ENCODE measurements around the gene PLPP6. TPM values are rescaled to one million over a fixed set of nuclear protein-coding genes. Genes with fewer than 3 reads are reported as not detected.

PLPP6 gene
- total and polyA plus RNA-seq, 3 donors from 2014 or later = 9.5 to 10.8 (median 10.4) TPM

- Histone ChIP-seq H3K27ac (no peak overlapping the region), H3K4me3 (no peak overlapping the region), H3K4me1 (no peaks in the 10 kb centered on the region), H3K9me3 (no peaks in the 10 kb centered on the region), H3K36me3 (ENCODE audit: low read depth, missing control alignments) (no peaks in the 10 kb centered on the region), H3K27me3 (no peaks in the 10 kb centered on the region)
- DNase-seq = no peak
- intact Hi-C loops (cut with DNase I; ENCODE audit: low total_unique reads) = no loop called here
- 82 to 88% methylated on average over 10 of the region's 10 CpGs for WGBS, 2 donors
- TF ChIP-seq POLR2A (IDR thresholded peaks at IDR 0.05) (no peak), CTCF (IDR thresholded peaks at IDR 0.05) (no peak)
These were observed 40.1 kb upstream of the PLPP6 start for GRCh38 chr9:4622016-4622415.

GRCh38 chr9:4630836-4631235 is 31.3 kb upstream of the PLPP6 start:
- intact Hi-C loops (cut with DNase I; ENCODE audit: low total_unique reads) = no loop called here
- no peak for TF ChIP-seq CTCF (IDR thresholded peaks at IDR 0.05)
- WGBS, 2 donors = 60 to 62% methylated on average over 2 of the region's 2 CpGs

GRCh38 chr9:4638968-4639367 is 23.1 kb upstream of the PLPP6 start:
- 75 to 80% methylated on average over 3 of the region's 3 CpGs for WGBS, 2 donors
- no peaks in the 10 kb centered on the region for H3K4me1 ChIP-seq
- no peaks in the 10 kb centered on the region for H3K9me3 ChIP-seq
- no peak overlapping the region for H3K27ac ChIP-seq
- intact Hi-C loops (cut with DNase I; ENCODE audit: low total_unique reads) = no loop called here
- DNase-seq = no peak
- no peaks in the 10 kb centered on the region for H3K27me3 ChIP-seq
- H3K36me3 ChIP-seq (ENCODE audit: low read depth, missing control alignments) = no peaks in the 10 kb centered on the region
- TF ChIP-seq CTCF (IDR thresholded peaks at IDR 0.05) (no peak), POLR2A (IDR thresholded peaks at IDR 0.05) (no peak)
- H3K4me3 ChIP-seq = no peak overlapping the region

More at GRCh38 chr9:4630836-4631235, 31.3 kb upstream of the PLPP6 start:
- no peaks in the 10 kb centered on the region for H3K36me3 ChIP-seq (ENCODE audit: low read depth, missing control alignments)
- no peaks in the 10 kb centered on the region for H3K4me1 ChIP-seq
- no peak overlapping the region for H3K27ac ChIP-seq
- H3K4me3 ChIP-seq = no peak overlapping the region
- no peaks in the 10 kb centered on the region for H3K27me3 ChIP-seq
- no peak for DNase-seq
- H3K9me3 ChIP-seq = no peaks in the 10 kb centered on the region

GRCh38 chr9:4639420-4639819 is 22.7 kb upstream of the PLPP6 start:
- DNase-seq = no peak
- 28 to 33% methylated on average over 2 of the region's 2 CpGs for WGBS, 2 donors
- intact Hi-C loops (cut with DNase I; ENCODE audit: low total_unique reads) = no loop called here
- H3K9me3 ChIP-seq = no peaks in the 10 kb centered on the region
- H3K4me1 ChIP-seq = no peaks in the 10 kb centered on the region
- no peak overlapping the region for H3K27ac ChIP-seq
- TF ChIP-seq CTCF (IDR thresholded peaks at IDR 0.05) (no peak), POLR2A (IDR thresholded peaks at IDR 0.05) (no peak)
- H3K36me3 ChIP-seq (ENCODE audit: low read depth, missing control alignments) = no peaks in the 10 kb centered on the region
- no peak overlapping the region for H3K4me3 ChIP-seq
- H3K27me3 ChIP-seq = no peaks in the 10 kb centered on the region

GRCh38 chr9:4640027-4640426 is 22.1 kb upstream of the PLPP6 start:
- intact Hi-C loops (cut with DNase I; ENCODE audit: low total_unique reads) = loop anchor here (10.0 kb wide), 1 partner anchor 255 kb away; no protein-coding TSS in a partner anchor
- Histone ChIP-seq H3K4me3 (no peak overlapping the region), H3K27ac (no peak overlapping the region), H3K9me3 (no peaks in the 10 kb centered on the region), H3K4me1 (no peaks in the 10 kb centered on the region), H3K27me3 (no peaks in the 10 kb centered on the region), H3K36me3 (ENCODE audit: low read depth, missing control alignments) (no peaks in the 10 kb centered on the region)
- WGBS, 2 donors = 52 to 73% methylated on average over 2 of the region's 2 CpGs
- no peak for TF ChIP-seq POLR2A (IDR thresholded peaks at IDR 0.05)
- TF ChIP-seq CTCF (IDR thresholded peaks at IDR 0.05) = peak in 2 of 3 experiments; percentile 25 to 36
- DNase-seq = peak; percentile 28

Data from testis (tissue), 3 donors.